Epithelial cell of prostate (primary cell): ENCODE data around the gene DEPDC5.

Source experiments
- DNase-seq: peaks from one replicate; pipeline ENCODE4 v3.0.0-alpha.2; 2011; ENCODE audit warnings: low read depth, low spot score
- H3K27ac ChIP-seq: fragments of 450-650 bp; 2 replicates; pipeline ENCODE4 v1.5.1; 2017; ENCODE audit warnings: mild to moderate bottlenecking

The DEPDC5 gene

DNA sequence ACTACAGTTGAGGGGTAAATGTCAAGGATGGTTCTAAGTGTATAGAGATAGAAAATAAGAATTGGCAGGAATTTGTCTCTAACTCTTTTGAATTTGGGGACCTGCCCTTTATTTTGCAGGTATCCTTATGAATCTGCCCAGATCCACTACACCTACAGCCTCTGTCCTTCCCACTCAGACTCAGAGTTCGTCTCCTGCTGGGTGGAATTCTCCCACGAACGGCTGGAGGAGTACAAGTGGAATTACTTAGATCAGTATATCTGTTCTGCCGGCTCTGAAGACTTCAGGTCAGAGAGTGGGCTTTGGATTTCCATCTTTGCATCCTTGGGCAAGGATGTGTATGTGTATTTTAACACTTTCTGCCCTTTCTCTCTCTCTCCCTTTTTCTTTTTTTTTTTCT is 89.7 kb downstream of the DEPDC5 start:
- H3K27ac ChIP-seq = no peak overlapping the region
- DNase-seq = no peak

DNA sequence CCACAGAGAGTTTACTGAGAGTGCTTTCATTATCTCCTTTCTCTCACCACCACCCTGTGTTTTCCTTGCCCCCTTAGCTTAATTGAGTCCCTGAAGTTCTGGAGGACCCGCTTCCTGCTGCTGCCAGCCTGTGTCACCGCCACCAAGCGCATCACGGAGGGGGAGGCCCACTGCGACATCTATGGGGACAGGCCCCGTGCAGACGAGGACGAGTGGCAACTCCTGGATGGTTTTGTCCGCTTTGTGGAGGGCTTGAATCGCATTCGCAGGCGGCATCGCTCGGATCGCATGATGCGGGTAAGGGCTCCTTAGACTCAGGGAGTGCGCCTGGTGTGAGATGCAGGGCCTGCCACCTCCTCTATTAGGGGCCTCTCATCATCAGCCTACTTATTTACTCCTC is 91.1 kb downstream of the DEPDC5 start:
- H3K27ac ChIP-seq = no peak overlapping the region
- no peak for DNase-seq

DNA sequence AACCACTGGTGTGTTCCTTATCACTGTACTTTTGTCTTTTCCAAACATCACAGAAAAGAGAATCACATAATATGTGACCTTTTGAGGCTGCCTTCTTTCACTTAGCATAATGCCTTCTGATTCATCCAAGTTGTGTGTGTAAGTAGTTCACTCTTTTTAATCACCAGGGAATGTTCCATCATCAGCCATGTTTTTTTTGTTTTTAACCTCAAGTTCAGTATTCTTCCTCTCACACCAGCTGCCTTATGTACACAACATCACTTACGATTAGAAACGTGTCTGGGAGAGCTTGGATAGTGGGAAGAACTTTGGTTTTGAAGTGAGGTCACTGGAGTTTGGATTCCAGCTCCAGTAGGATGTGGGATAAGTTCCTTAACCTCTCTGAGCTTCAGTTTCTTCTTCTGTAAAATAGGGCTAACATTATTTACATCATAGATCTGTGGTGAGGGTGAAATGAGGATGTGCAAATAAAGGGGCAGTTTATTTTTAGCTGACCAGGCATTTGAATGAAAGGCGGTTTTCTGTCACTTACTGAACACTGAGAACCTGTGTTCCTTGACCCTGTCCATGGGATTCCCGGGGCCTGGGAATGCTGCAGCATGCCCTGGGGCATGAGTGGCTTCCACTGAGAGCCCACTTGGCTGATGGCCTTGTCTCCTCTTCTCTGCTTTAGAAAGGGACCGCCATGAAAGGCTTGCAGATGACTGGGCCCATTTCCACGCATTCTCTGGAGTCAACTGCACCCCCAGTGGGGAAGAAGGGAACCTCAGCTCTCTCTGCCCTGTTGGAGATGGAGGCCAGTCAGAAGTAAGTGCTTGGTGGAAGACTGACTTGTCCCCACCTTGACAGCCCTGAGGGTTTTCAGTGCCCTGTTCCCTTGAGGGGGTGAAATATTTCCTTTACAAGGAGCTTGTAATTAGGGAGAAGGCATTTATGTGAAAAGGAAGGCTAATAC is 92.6 kb downstream of the DEPDC5 start:
- H3K27ac ChIP-seq = no peak overlapping the region
- DNase-seq = no peak

DNA sequence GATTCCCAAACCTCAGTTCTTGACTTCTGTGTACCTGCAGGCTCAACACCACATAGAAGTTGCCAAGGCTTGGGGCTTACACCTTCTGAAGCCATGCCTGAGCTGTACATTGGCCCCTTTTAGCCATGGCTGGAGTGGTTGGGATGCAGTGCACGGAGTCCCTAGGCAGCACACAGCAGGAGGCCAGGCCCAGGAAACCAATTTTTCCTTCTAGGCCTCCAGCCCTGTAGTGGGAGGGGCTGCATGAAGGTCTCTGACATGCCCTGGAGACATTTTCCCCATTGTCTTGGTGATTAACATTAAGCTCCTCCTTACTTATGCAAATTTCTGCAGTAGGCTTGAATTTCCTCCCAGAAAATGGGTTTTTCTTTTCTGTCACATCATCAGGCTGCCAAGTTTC is 94.6 kb downstream of the DEPDC5 start:
- DNase-seq = no peak
- H3K27ac ChIP-seq = no peak overlapping the region

DNA sequence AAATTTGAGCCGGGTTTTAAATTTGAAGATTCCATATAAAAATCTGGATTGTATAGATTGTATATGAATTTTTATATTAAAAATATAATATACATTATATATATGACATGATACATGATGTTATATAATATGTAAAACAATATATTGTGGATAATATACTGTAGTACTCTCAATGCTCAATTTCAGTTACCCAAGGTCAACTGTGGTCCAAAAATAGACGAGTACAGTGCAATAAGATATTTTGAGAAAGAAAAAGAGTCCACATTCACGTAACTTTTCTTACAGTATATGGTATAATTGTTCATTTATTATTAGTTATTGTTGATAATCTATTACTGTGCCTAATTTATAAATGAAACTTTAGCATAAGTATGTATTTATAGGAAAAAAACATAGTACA is 96.3 kb downstream of the DEPDC5 start:
- DNase-seq = no peak
- H3K27ac ChIP-seq = no peak overlapping the region

DNA sequence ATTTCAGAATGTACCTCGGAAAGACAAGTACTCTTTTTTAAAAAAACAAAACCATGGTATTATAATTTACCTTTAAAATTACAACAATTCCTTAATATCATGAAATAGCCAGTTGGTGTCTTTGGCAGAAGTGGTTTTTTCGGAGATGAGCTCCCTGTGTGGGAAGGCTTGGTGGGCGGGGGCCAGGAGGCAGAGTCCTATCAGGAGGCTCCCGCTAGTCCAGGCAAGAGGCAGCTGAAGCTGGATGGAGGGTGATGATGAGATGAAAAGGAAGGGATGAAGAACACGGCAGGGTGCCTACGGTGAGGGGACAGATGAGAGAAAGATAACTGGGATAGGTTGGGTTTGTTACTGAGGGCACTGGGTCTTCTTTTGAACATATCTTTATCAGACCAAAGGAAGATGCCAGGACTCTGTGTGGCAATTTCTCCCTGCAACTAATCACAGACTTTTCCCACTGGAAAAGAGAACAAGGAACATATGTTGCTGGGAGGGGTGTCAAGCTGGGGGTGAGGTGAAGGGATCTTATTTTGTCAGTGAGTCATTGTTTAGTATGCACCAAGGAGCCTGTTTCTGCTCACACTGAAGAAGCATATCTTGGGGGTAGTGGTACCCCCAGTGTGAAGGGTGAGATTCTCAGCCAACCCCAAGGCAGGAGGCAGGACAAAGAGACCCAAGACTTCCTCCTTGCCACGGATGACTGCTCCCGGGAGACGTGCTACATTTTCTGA is 99.0 kb downstream of the DEPDC5 start:
- DNase-seq = no peak
- no peak overlapping the region for H3K27ac ChIP-seq

DNA sequence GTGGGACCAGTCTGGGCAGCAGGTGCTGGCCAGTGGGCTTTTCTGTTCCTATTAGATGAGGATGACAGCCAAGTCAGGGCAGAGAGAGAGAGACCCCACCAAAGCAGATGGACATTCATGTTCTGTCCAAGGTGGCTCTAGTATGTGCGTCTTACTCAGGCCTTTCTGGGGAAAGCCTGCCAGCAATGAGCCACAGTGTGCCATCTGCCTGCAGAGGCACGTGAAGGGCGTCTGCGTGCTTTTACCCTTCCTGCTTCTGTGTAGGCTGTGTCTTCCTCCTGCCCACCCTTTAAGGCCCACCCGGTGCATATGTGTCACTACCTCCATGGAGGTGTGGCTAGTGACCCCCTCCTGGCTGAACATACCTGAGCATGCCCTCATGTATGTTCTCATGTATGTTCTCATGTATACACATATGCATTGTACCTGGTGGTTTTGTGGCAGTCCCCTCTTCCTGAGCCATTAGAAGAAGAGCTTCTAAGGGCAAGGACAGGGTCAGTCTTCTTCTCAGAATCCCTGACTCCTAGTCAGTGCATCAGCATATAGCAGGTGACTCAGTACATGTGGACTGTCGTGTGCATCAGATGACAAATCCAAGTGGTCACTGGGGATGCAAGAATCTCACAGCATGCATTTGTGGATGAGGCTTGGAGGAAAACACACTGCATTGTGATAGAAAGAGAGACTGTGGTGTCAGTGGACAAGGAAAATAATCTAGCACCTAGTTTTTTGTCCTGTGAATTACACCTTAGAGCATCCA is 100.1 kb downstream of the DEPDC5 start:
- no peak for DNase-seq
- no peak overlapping the region for H3K27ac ChIP-seq

DNA sequence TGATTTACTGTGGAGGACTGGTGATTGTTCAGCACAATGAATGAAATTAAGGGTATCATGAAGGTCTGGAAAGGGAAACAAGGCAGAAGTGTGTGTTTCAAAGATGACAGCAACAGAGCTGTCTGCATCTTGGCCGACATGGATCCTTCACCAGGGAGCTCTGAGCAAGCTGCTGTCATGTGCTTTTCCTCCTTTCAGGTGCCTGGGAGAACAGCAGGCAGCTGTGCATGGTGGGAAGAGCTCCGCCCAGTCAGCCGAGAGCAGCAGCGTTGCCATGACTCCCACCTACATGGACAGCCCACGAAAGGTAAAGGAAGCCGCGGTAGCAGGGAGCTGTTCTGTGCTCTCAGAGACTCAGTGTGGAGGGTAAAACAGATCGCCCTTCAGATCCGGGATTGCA is 103.4 kb downstream of the DEPDC5 start:
- no peak for DNase-seq
- no peak overlapping the region for H3K27ac ChIP-seq

DNA sequence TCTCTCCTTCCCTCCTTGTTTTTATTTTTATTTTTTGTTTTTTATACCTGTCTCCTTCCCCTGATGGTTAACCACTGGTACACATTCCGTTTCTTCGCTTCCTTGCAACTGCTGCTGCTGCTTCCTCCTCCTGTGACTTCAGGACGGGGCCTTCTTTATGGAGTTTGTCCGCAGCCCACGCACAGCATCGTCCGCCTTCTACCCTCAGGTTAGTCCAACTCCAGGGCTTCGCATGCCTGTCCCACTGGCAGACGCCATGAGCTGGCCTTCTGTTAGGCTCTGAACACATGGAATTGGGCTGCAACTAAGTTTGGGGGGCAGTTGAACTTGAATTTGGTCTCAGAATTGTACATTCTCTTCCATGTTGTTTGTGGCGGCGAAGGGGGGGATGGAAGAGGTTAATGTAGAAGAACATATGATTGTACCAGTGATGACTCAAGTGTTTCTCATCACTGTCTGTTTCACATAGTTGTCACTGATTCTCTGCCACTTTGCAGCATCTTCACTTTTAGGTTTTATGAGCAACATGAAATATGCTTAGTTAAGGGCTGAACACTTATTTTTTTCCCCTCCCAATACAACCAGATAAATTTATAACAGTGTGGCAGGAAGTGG is 107.5 kb downstream of the DEPDC5 start:
- DNase-seq = no peak
- no peak overlapping the region for H3K27ac ChIP-seq

DNA sequence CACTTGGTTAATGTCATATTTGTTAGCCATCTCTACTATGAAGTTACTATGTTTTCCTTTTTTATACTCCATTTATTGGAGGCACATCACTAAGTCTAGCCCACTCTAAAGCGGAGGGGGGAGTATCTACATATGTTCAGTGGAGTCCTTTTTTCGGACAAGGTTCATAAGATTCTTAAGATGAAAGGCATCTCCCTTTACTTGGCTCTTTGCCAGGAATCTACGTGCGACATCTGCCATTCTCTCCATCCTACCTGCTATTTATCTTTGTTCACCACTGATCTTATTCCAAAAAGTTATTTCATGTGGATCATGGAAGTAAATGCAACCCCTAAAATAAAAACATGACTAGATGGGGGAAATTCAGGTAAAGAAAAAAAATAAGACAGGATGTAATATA is 113.1 kb downstream of the DEPDC5 start:
- no peak for DNase-seq
- H3K27ac ChIP-seq = no peak overlapping the region

DNA sequence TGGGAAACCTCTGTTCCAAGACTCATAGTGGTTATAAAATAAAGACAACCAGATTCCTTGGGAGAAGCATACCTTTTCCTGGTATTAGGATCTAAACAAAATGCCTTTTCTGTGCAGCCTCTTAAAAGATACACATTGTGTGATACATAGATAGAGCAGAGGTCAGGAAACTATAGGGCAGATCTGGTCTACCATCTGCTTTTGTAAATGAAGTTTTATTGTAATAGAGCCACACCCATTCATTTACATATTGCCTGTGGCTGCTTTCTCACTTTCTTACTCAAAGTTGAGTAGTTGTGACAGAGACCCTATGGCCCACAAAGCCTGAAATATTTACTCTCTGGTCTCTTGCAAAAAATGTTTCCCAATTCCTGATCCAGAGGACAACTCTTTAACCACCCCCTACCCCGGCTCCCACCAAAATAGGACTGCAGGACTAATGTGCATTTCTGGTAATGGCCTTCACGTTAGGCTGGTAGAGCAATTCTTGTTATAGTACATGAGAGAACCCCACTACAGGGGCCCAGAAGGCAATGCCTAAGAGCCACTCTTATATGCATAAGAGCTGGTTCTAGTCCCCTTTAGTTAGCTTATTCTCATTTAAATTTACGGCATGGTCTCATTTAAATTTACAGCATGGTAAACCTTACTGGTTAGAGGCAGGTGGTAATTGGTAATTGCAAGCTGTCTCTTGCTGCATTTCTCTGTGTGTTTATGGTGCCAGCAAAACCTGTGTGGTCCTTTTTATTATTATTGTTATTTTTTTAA is 113.8 kb downstream of the DEPDC5 start:
- H3K27ac ChIP-seq = no peak overlapping the region
- DNase-seq = no peak

DNA sequence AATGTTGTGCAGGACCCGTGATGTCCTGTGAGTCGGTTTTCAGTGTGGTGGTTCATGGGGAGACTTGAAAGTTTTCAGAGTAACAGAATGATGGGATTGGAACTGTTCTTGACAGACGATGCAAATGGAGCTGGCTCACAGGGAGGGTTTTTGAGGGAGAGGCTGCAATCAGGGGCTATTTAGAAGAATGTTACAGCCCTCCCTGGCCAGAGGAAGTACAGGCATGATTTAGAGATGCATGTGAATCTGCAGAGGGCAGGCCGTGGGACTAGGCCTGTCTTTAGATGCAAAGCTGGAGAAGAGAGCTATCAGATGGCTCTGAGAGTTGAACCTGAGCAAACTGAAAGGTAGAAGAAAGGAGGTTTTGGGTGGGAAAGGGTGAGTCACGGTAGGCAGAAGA is 115.9 kb downstream of the DEPDC5 start:
- H3K27ac ChIP-seq = no peak overlapping the region
- no peak for DNase-seq

DNA sequence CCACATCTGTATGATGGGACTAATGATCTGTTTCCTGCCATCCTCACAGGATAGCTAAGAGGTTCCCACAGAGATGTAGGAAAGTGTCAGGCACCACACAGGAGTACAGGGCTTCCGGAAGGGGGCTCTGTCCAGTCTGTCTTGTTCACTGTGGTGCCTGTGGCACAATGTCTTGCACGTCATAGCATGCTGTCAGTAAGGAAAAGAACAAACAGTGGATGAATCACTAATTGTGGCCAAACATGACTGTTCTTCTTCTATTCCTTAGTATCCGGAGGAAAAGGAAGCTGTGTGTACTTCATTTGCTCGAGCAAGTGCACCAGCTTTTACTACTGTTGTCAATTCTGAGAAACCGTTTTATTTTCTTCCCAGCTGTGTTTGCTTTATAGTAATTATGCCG is 117.1 kb downstream of the DEPDC5 start:
- H3K27ac ChIP-seq = peak overlapping the region; percentile 60
- peak; percentile 73 for DNase-seq

DNA sequence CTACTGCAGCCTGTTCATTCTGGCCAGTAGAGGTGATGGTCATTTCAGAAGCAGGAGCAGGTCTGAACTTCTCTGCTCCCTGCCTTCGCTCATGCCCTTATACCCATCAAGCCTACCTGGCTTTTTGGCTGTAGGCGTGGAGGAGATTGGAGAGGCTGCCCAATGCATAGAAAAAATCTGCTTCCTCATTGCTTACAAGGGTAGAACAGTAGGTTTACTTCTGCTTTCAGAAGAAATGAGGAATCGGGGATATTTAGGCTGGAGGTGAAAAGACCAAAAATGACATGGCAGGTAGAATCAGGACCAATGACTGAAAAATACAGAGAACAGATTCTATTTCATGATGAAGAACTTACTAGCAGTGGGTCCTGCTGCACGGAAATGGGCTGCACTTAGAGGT is 117.7 kb downstream of the DEPDC5 start:
- DNase-seq = no peak
- peak overlapping the region; percentile 60 for H3K27ac ChIP-seq

DNA sequence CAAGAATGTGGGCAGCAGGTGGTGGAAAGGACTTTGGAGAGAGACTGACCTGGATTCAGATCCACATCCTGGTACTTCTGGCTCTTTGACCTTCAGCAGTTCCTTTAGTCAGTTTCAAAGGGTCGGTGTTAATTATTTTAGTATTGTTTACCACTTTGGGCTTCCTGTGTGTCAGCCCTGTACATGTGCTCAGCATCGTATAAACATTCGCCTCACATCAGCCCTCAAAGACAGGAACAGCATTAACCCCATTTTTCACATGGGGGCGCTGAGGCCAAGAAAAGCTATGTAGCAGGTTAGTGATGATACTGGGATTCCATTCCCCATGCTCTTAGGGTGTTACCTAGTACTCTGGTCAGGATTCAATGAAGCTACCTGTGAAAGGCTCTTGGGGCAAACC is 118.4 kb downstream of the DEPDC5 start:
- DNase-seq = no peak
- no peak overlapping the region for H3K27ac ChIP-seq

DNA sequence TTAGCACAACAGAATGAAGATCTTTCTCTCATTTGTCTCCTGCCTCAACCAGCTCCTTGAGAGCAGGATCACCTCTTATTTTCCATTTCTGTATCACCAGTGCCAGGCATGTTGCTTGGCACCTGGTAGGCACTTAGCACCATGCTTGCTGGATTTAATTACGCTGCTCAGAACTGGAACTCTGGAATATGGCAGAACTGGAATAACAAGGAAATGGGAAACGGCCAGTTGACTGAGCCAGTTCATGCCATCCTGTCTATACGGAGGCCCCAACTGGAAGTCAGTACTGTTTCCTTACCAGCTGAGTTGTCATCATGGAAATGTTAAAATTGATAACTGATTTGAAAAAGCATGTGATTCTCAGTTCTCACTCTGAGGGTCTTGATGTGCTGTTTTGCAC is 121.0 kb downstream of the DEPDC5 start:
- H3K27ac ChIP-seq = no peak overlapping the region
- DNase-seq = no peak

DNA sequence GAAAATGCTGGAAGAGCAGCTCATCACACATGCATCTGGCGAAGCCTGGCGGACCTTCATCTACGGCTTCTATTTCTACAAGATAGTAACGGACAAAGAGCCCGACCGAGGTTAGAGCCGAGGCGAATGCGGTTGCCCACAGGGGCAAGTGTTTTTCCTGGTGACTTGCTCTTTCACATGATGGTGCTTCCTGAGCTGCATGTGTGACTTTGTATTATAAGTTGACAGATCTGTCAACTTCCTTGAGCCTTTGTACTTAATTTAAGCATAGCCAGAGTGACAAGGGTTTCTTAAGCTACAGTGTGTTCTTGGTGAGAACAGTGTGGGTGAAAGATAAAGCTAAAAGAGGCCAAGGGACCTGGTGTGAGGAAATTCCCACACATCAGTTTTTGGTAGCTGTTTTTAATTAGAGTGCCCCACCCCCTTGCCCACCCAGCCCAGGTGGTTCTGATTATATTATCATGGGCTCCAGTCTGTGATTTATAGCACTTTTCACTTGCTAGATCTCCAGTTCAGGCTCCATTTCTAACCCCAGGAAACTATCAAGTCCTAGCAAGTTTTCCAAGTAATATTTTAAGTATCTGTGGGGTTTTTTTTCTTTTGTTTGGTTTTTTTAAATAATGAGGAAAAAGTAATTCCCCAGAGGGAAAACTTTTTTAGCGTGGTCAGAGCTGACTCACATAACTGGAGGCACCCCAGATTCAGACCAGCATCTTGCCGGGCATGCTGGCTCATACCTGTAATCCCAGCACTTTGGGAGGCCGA is 122.5 kb downstream of the DEPDC5 start:
- DNase-seq = no peak
- peak overlapping the region; percentile 33 for H3K27ac ChIP-seq

DNA sequence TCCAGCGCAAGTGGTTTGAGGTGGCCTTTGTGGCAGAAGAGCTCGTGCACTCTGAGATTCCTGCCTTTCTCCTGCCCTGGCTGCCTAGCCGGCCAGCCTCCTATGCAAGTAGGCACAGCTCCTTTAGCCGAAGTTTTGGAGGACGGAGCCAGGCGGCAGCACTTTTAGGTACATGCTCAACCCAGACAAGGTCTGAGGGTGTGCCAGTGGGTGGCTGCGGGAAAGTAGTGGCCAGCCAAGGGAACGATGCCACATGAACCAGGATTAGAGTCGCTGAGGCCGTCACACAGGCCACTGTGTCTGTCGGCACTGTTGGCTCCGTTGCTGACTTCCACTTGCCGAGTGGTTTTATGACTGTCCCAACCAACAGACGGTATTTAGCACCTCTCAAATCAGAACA is 125.8 kb downstream of the DEPDC5 start:
- no peak overlapping the region for H3K27ac ChIP-seq
- DNase-seq = no peak

DNA sequence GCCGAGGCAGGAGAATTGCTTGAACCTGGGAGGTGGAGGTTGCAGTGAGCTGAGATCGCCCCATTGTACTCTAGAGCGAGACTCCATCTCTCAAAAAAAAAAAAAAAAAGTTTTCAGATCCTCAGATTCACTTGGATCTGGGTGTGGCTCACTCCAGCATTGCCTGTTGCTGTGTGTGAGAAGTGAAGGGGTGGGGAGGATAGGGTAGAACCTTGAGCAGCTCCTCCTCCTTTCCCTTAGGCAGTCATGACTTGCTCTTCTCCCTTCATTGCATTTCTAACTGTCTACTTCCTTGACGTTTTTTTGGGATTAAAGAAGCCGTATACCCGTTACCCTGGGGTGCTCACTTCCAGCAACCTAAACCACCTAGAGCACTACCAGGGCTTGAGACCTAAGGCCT is 127.4 kb downstream of the DEPDC5 start:
- H3K27ac ChIP-seq = no peak overlapping the region
- no peak for DNase-seq
